Esophagus muscularis mucosa (tissue), 4 donors: ENCODE data around the gene DGKB.
A peak's percentile ranks its signal among the peaks of the same experiment; 100 is the strongest.

Source experiments
- CTCF ChIP-seq, 3 experiments: fragments of 200-600 bp in 2 of 3; fragments of 450-650 bp in 1 of 3; sonication (generic) in 2 of 3; IDR thresholded peaks; one replicate each; pipeline ENCODE4 v1.5.1; 2017 to 2019; ENCODE audit warnings: antibody characterized with exemption in 3 of 3, mild to moderate bottlenecking in 2 of 3, moderate library complexity in 1 of 3
- EP300 ChIP-seq: sonication (generic); formaldehyde crosslinking; IDR thresholded peaks from one replicate; pipeline ENCODE4 v1.6.1; 2017; ENCODE audit warnings: antibody characterized with exemption
- POLR2A ChIP-seq: fragments of 450-650 bp; IDR thresholded peaks from one replicate; pipeline ENCODE4 v1.6.1; 2017; ENCODE audit warnings: antibody characterized with exemption, moderate library complexity, mild to moderate bottlenecking, low read depth
- POLR2AphosphoS5 ChIP-seq, 2 donors: sonication (generic); formaldehyde crosslinking; IDR thresholded peaks; one replicate each; pipeline ENCODE4 v1.6.1; 2017; ENCODE audit warnings: antibody characterized with exemption in 2 of 2

- TF ChIP-seq CTCF (IDR thresholded peaks at IDR 0.05) (no peak), POLR2AphosphoS5 (IDR thresholded peaks at IDR 0.05) (peak; percentile 60 to 74), POLR2A (no peak), EP300 (no peak)
Measured at GRCh38 chr7:14761510-14762296, 140.8 kb downstream of the DGKB start.
